Measurements from ENCODE around the gene HTR6.

Gene HTR6

GRCh38 chr1:19696820-19697219 is 32.1 kb downstream of the HTR6 start:
- Histone ChIP-seq H3K27me3 (ENCODE audit: insufficient read depth, low read length, poor library complexity) (no peaks in the 10 kb centered on the region), H3K4me2 (ENCODE audit: insufficient read depth, low read length) (no peak overlapping the region), H2AFZ (ENCODE audit: low read depth, low read length) (no peak overlapping the region), H3K27ac (ENCODE audit: low read length) (no peak overlapping the region), H3K4me3 (ENCODE audit: low read depth in 1 of 2, low read length in 2 of 2) (no peak overlapping the region), H3K9ac (ENCODE audit: low read depth, low read length) (no peak overlapping the region), H3K4me1 (ENCODE audit: insufficient read depth, low read length) (no peaks in the 10 kb centered on the region), H3K36me3 (ENCODE audit: insufficient read depth, low read length) (no peaks in the 10 kb centered on the region), H4K20me1 (ENCODE audit: insufficient read depth, low read length) (no peaks in the 10 kb centered on the region), H3K9me3 (ENCODE audit: insufficient read depth, low read length, severe bottlenecking) (no peaks in the 10 kb centered on the region), H3K79me2 (ENCODE audit: insufficient read depth, low read length) (no peaks in the 10 kb centered on the region)
- ATAC-seq (ENCODE audit: insufficient read depth, low read depth) (no peak), DNase-seq (no peak)
- TF ChIP-seq CTCF (IDR thresholded peaks at IDR 0.05; ENCODE audit: borderline replicate concordance, extremely low read depth, low read length, poor library complexity, severe bottlenecking) (no peak), EZH2 (IDR thresholded peaks at IDR 0.05; ENCODE audit: borderline replicate concordance, low read depth, low read length, severe bottlenecking) (no peak)

GRCh38 chr1:19698181-19698580 is 33.5 kb downstream of the HTR6 start:
- Histone ChIP-seq H3K9me3 (ENCODE audit: insufficient read depth, low read length, severe bottlenecking) (no peaks in the 10 kb centered on the region), H3K9ac (ENCODE audit: low read depth, low read length) (no peak overlapping the region), H2AFZ (ENCODE audit: low read depth, low read length) (no peak overlapping the region), H3K4me1 (ENCODE audit: insufficient read depth, low read length) (no peaks in the 10 kb centered on the region), H4K20me1 (ENCODE audit: insufficient read depth, low read length) (no peaks in the 10 kb centered on the region), H3K4me2 (ENCODE audit: insufficient read depth, low read length) (no peak overlapping the region), H3K27ac (ENCODE audit: low read length) (no peak overlapping the region), H3K36me3 (ENCODE audit: insufficient read depth, low read length) (no peaks in the 10 kb centered on the region), H3K27me3 (ENCODE audit: insufficient read depth, low read length, poor library complexity) (no peaks in the 10 kb centered on the region), H3K4me3 (ENCODE audit: low read depth in 1 of 2, low read length in 2 of 2) (no peak overlapping the region), H3K79me2 (ENCODE audit: insufficient read depth, low read length) (no peaks in the 10 kb centered on the region)
- DNase-seq (no peak), ATAC-seq (ENCODE audit: insufficient read depth, low read depth) (no peak)
- TF ChIP-seq EZH2 (IDR thresholded peaks at IDR 0.05; ENCODE audit: borderline replicate concordance, low read depth, low read length, severe bottlenecking) (no peak), CTCF (IDR thresholded peaks at IDR 0.05; ENCODE audit: borderline replicate concordance, extremely low read depth, low read length, poor library complexity, severe bottlenecking) (no peak)

- ATAC-seq (ENCODE audit: insufficient read depth, low read depth) (no peak), DNase-seq (no peak)
- Histone ChIP-seq H3K4me1 (ENCODE audit: insufficient read depth, low read length) (no peaks in the 10 kb centered on the region), H3K27ac (ENCODE audit: low read length) (no peak overlapping the region), H3K4me2 (ENCODE audit: insufficient read depth, low read length) (no peak overlapping the region), H3K4me3 (ENCODE audit: low read depth in 1 of 2, low read length in 2 of 2) (no peak overlapping the region), H3K9ac (ENCODE audit: low read depth, low read length) (no peak overlapping the region), H3K36me3 (ENCODE audit: insufficient read depth, low read length) (no peaks in the 10 kb centered on the region), H3K27me3 (ENCODE audit: insufficient read depth, low read length, poor library complexity) (no peaks in the 10 kb centered on the region), H3K9me3 (ENCODE audit: insufficient read depth, low read length, severe bottlenecking) (no peaks in the 10 kb centered on the region), H3K79me2 (ENCODE audit: insufficient read depth, low read length) (no peaks in the 10 kb centered on the region), H2AFZ (ENCODE audit: low read depth, low read length) (no peak overlapping the region), H4K20me1 (ENCODE audit: insufficient read depth, low read length) (peaks cover 4% of the 10 kb centered on the region; the same call in 1 of the 2 replicates)
- TF ChIP-seq EZH2 (IDR thresholded peaks at IDR 0.05; ENCODE audit: borderline replicate concordance, low read depth, low read length, severe bottlenecking) (no peak), CTCF (IDR thresholded peaks at IDR 0.05; ENCODE audit: borderline replicate concordance, extremely low read depth, low read length, poor library complexity, severe bottlenecking) (no peak)
Observed at GRCh38 chr1:19700079-19700777, 35.6 kb downstream of the HTR6 start.

All from DND-41 (cell line).